Loucy (cell line): ENCODE measurements around the gene SLAMF8.

Source experiments
- H2AFZ ChIP-seq: fragments of 200-600 bp; sonication (generic); 2 replicates; pipeline ENCODE4 v1.6.0; 2016; ENCODE audit warnings: antibody characterized with exemption, mild to moderate bottlenecking, low read length, moderate library complexity
- H3F3A ChIP-seq: fragments of 200-600 bp; 2 replicates; pipeline ENCODE4 v1.6.0; 2016; ENCODE audit warnings: antibody characterized with exemption, low read depth, mild to moderate bottlenecking
- H3K27me3 ChIP-seq: fragments of 200-600 bp; sonication (generic); 2 replicates; pipeline ENCODE4 v1.6.1; 2014; ENCODE audit warnings: low read length, mild to moderate bottlenecking; ENCODE audit not compliant: insufficient read depth, poor library complexity, severe bottlenecking
- H3K36me3 ChIP-seq: fragments of 200-600 bp; sonication (generic); 2 replicates; pipeline ENCODE4 v1.6.1; 2016; ENCODE audit warnings: low read length; ENCODE audit not compliant: insufficient read depth
- H3K4me1 ChIP-seq: fragments of 200-600 bp; sonication (generic); 2 replicates; pipeline ENCODE4 v1.5.1; 2014; ENCODE audit warnings: low read length, mild to moderate bottlenecking; ENCODE audit not compliant: insufficient read depth, poor library complexity, severe bottlenecking
- H3K4me2 ChIP-seq: fragments of 200-600 bp; sonication (generic); 2 replicates; pipeline ENCODE4 v1.6.0; 2014; ENCODE audit warnings: antibody characterized with exemption, low read length, low read depth, mild to moderate bottlenecking; ENCODE audit not compliant: poor library complexity, severe bottlenecking
- H3K4me3 ChIP-seq: fragments of 200-600 bp; sonication (generic); 2 replicates; pipeline ENCODE4 v1.5.1; 2014; ENCODE audit warnings: low read length, mild to moderate bottlenecking, mixed read lengths; ENCODE audit not compliant: poor library complexity, severe bottlenecking
- H3K79me2 ChIP-seq: fragments of 200-600 bp; sonication (generic); 2 replicates; pipeline ENCODE4 v1.6.1; 2014; ENCODE audit warnings: low read length; ENCODE audit not compliant: insufficient read depth
- H3K9ac ChIP-seq: fragments of 200-600 bp; sonication (generic); 2 replicates; pipeline ENCODE4 v1.6.0; 2014; ENCODE audit warnings: mild to moderate bottlenecking, low read depth, low read length, moderate library complexity; ENCODE audit not compliant: poor library complexity, severe bottlenecking
- H3K9me2 ChIP-seq: fragments of 200-600 bp; sonication (generic); replicated peaks from 2 replicates; pipeline ENCODE4 v1.6.1; 2016; ENCODE audit warnings: low read depth, low read length, mixed read lengths
- H3K9me3 ChIP-seq: fragments of 200-600 bp; sonication (generic); 2 replicates; pipeline ENCODE4 v1.6.1; 2014; ENCODE audit warnings: mild to moderate bottlenecking, antibody characterized with exemption, low read length, low read depth; ENCODE audit not compliant: insufficient read depth
- H4K20me1 ChIP-seq: fragments of 200-600 bp; sonication (generic); 2 replicates; pipeline ENCODE4 v1.6.0; 2014; ENCODE audit warnings: antibody characterized with exemption, low read length, mild to moderate bottlenecking; ENCODE audit not compliant: insufficient read depth, poor library complexity, severe bottlenecking
- CTCF ChIP-seq: fragments of 200-600 bp; sonication (generic); conservative IDR thresholded peaks from 2 replicates; pipeline ENCODE4 v1.5.1; 2014; ENCODE audit warnings: mild to moderate bottlenecking, antibody characterized with exemption, low read length
- EZH2phosphoT487 ChIP-seq: fragments of 200-600 bp; IDR thresholded peaks from 2 replicates; pipeline ENCODE4 v1.6.1; 2018; ENCODE audit warnings: antibody characterized with exemption, mild to moderate bottlenecking, moderate library complexity, borderline replicate concordance

The SLAMF8 gene

GRCh38 chr1:159802111-159802510 is 24.6 kb upstream of the SLAMF8 start, which contains the start of gene FCRL6:
Gene FCRL6 (plus strand): TSS chr1:159802360. CDS start chr1:159802425, 65 bp downstream.
- Histone ChIP-seq H3K9ac (peak within 1 kb of the TSS; percentile 53), H3K9me3 (no peaks in the 10 kb centered on the region), H3K4me2 (peak within 1 kb of the TSS; percentile 70), H2AFZ (no peak within 1 kb of the TSS), H3K79me2 (no peaks in the 10 kb centered on the region), H3K27me3 (no peaks in the 10 kb centered on the region), H4K20me1 (no peaks in the 10 kb centered on the region), H3K9me2 (no peaks in the 10 kb centered on the region), H3K36me3 (no peaks in the 10 kb centered on the region), H3K4me1 (peaks cover 55% of the 10 kb centered on the region), H3K4me3 (peak within 1 kb of the TSS; percentile 58), H3F3A (no peaks in the 10 kb centered on the region)
- no peak for TF ChIP-seq CTCF
- TF ChIP-seq EZH2phosphoT487, result no peak

GRCh38 chr1:159803956-159804689 is 22.6 kb upstream of the SLAMF8 start:
- Histone ChIP-seq H3K4me3 (no peak overlapping the region), H4K20me1 (no peaks in the 10 kb centered on the region), H3F3A (no peaks in the 10 kb centered on the region), H3K79me2 (no peaks in the 10 kb centered on the region), H3K4me1 (peaks cover 52% of the 10 kb centered on the region), H2AFZ (no peak overlapping the region), H3K9ac (no peak overlapping the region), H3K9me3 (no peaks in the 10 kb centered on the region), H3K36me3 (no peaks in the 10 kb centered on the region), H3K9me2 (no peaks in the 10 kb centered on the region), H3K4me2 (peak overlapping the region; percentile 40), H3K27me3 (no peaks in the 10 kb centered on the region)
- no peak for TF ChIP-seq EZH2phosphoT487
- peak; percentile 63 for TF ChIP-seq CTCF

GRCh38 chr1:159804924-159805323 is 21.7 kb upstream of the SLAMF8 start:
- Histone ChIP-seq H3K79me2 (no peaks in the 10 kb centered on the region), H3K27me3 (no peaks in the 10 kb centered on the region), H3K9ac (no peak overlapping the region), H3F3A (no peaks in the 10 kb centered on the region), H3K4me2 (peak overlapping the region; percentile 40), H3K9me3 (no peaks in the 10 kb centered on the region), H2AFZ (no peak overlapping the region), H4K20me1 (no peaks in the 10 kb centered on the region), H3K4me3 (no peak overlapping the region), H3K36me3 (no peaks in the 10 kb centered on the region), H3K4me1 (peaks cover 44% of the 10 kb centered on the region), H3K9me2 (no peaks in the 10 kb centered on the region)
- no peak for TF ChIP-seq EZH2phosphoT487
- no peak for TF ChIP-seq CTCF
